Mucosa of gallbladder (tissue), 1 donor: ENCODE data around the gene MAP1A. TPM values are rescaled to one million over a fixed set of nuclear protein-coding genes. Genes with fewer than 3 reads are reported as not detected.

Experiments
- DNase-seq: peaks from one replicate; pipeline ENCODE4 v3.0.0-alpha.2; 2020; ENCODE audit warnings: low spot score
- total RNA-seq: library from RNA; stranded (reverse); gene quantifications from one replicate; pipeline ENCODE4 v1.2.1, GENCODE V29; 2021
- donor health status: DM: no; HTN: no; CAD: no.

The MAP1A gene
- total RNA-seq, 1 donor from 2014 or later: 22.5 TPM

DNA sequence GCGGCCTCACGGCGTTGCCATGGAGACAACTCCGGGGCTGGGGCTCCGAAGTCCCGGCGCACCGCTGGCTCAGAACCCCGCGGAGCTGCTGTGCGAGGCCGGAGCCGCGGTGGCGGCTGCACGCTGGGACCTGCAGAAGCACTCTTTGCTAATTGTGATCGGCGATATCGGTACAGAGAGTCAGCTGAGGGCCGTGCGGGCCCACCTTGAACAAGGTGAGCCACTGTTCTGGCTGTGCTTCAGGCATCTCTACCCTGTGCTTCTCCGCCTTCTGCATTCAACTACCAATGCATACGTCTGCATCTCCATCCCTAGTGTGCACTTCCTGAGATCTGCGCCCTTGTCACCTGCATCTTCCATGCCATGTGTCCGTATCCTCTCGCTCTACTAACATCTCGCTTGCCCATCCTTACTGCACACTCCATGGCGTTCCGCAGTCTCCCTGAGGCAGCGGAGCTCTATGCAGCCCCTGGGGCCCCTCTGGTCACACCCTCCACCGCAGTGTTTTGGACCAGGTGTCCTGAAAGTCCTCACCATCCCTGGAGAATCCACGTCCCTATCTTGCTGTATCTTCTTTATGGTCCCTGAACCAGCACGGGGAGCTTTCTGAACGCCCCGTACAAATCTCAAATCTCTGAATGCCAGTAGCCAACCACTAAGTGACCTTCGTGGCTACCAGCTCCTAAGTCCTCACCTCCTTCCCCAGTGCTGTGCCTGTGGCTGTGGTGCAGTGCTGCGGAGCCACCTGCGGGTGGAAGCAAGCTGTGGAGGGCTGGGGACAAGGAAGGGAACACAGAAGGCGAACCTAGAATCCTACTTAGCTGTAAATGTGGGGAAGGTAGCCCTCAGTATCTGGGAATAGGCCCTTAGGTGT is 6.2 kb upstream of the MAP1A start:
- no peak for DNase-seq

- DNase-seq: no peak
Measured at GRCh38 chr15:43513550-43513949, 3.9 kb upstream of the MAP1A start.

GRCh38 chr15:43514241-43515057 is 3.0 kb upstream of the MAP1A start:
- no peak for DNase-seq

DNA sequence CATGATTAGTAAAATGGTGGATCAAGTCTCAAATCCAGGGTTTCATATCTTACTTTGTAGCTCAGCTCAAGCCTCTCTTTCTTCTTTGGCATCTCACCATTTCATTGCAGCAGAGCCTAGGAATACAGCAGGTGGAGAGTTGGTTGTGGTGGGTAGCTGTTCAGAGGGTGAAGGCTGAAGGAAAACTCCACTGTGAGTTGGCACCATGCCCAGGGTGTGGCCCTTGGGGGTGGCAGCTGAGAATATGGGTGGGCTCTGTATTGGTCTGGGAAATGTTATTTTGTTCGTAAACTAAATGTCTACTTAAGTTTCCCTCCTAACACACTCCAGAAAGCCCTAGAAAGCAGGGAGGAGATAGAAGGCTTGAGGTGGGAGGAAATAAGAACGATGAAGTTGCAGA is 1.7 kb upstream of the MAP1A start:
- DNase-seq: no peak

DNA sequence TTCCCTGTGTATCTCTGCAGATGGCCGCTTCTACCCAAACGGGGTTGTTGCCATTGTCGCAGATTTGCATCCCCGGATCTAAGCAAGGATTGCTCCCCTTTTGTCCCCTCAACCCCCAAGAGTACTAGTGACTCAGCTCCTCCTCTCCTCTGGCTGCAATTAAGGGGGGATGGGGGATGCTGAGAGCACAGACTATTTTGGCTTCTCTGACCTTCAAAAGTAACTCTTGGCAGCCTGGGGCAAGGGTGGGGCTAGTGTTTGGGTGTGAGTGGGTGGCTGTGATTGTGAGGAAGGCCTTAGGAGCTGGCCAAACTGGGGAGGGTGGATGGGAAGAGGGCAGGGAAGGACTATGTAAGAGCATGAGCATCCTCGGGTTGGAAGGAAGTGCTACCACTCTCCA is 1.2 kb upstream of the MAP1A start:
- DNase-seq: no peak

GRCh38 chr15:43516801-43517353 is 531 bp upstream of the MAP1A start:
- DNase-seq: no peak

DNA sequence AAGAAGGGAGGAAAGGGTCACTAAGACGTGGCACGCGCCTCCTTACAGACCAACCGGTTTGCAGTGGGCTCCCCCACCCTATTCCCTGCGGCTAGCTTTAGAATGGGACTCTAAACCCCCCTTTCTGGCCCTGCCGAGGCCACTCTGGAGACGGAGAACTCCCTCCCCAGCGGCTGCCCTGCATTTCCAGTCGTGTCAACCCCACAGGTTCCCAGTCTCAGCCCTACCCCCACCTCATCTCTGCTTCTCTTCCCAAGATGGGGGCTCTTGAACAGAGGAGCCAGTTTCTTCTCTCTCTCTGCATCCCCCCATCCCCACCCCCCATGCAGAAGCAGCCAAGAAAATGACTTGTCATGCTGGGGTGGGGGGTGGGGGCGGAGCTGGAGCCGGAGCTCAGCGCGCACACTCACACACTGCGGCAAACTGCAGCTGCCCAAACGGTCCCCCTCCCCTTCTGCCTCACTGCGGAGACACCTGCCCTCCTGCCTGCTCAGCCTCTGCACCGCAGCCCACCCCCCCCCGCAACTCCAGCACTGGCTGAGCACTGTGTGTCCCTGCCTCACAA is 871 bp downstream of the MAP1A start:
- no peak for DNase-seq

- no peak for DNase-seq
Measured at GRCh38 chr15:43519196-43519595, 1.8 kb downstream of the MAP1A start.

GRCh38 chr15:43520138-43520537 is 2.7 kb downstream of the MAP1A start:
- DNase-seq: no peak

DNA sequence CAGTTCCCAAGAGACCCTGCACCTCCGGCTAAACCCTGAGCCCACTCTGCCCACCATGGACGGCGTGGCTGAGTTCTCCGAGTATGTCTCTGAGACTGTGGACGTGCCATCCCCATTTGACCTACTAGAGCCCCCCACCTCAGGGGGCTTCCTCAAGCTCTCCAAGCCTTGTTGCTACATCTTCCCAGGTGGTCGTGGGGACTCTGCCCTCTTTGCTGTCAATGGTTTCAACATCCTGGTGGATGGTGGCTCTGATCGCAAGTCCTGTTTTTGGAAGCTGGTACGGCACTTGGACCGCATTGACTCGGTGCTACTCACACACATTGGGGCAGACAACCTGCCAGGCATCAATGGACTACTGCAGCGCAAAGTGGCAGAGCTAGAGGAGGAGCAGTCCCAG is 4.0 kb downstream of the MAP1A start:
- no peak for DNase-seq

GRCh38 chr15:43522247-43522646 is 4.8 kb downstream of the MAP1A start:
- no peak for DNase-seq

- DNase-seq: no peak
Measured at GRCh38 chr15:43523646-43524045, 6.2 kb downstream of the MAP1A start.

DNA sequence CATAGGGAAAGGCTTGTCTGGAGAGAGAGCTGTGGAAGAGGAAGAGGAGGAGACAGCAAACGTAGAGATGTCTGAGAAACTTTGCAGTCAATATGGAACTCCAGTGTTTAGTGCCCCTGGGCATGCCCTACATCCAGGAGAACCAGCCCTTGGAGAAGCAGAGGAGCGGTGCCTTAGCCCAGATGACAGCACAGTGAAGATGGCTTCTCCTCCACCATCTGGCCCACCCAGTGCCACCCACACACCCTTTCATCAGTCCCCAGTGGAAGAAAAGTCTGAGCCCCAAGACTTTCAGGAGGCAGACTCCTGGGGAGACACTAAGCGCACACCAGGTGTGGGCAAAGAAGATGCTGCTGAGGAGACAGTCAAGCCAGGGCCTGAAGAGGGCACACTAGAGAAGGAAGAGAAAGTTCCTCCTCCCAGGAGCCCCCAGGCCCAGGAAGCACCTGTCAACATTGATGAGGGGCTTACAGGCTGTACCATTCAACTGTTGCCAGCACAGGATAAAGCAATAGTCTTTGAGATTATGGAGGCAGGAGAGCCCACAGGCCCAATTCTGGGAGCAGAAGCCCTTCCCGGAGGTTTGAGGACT is 6.9 kb downstream of the MAP1A start:
- no peak for DNase-seq

GRCh38 chr15:43525131-43525530 is 7.7 kb downstream of the MAP1A start:
- no peak for DNase-seq

DNA sequence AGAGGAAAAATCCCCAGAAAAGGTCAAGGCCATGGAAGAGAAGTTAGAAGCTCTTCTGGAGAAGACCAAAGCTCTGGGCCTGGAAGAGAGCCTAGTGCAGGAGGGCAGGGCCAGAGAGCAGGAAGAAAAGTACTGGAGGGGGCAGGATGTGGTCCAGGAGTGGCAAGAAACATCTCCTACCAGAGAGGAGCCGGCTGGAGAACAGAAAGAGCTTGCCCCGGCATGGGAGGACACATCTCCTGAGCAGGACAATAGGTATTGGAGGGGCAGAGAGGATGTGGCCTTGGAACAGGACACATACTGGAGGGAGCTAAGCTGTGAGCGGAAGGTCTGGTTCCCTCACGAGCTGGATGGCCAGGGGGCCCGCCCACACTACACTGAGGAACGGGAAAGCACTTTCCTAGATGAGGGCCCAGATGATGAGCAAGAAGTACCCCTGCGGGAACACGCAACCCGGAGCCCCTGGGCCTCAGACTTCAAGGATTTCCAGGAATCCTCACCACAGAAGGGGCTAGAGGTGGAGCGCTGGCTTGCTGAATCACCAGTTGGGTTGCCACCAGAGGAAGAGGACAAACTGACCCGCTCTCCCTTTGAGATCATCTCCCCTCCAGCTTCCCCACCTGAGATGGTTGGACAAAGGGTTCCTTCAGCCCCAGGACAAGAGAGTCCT is 9.0 kb downstream of the MAP1A start:
- no peak for DNase-seq

DNA sequence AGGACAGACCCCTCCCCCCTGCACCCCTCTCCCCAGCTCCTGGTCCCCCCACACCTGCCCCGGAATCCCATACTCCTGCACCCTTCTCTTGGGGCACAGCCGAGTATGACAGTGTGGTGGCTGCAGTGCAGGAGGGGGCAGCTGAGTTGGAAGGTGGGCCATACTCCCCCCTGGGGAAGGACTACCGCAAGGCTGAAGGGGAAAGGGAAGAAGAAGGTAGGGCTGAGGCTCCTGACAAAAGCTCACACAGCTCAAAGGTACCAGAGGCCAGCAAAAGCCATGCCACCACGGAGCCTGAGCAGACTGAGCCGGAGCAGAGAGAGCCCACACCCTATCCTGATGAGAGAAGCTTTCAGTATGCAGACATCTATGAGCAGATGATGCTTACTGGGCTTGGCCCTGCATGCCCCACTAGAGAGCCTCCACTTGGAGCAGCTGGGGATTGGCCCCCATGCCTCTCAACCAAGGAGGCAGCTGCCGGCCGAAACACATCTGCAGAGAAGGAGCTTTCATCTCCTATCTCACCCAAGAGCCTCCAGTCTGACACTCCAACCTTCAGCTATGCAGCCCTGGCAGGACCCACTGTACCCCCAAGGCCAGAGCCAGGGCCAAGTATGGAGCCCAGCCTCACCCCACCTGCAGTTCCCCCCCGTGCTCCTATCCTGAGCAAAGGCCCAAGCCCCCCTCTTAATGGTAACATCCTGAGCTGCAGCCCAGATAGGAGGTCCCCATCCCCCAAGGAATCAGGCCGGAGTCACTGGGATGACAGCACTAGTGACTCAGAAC is 9.8 kb downstream of the MAP1A start:
- no peak for DNase-seq

- no peak for DNase-seq
Measured at GRCh38 chr15:43527802-43528541, 10.6 kb downstream of the MAP1A start.

DNA sequence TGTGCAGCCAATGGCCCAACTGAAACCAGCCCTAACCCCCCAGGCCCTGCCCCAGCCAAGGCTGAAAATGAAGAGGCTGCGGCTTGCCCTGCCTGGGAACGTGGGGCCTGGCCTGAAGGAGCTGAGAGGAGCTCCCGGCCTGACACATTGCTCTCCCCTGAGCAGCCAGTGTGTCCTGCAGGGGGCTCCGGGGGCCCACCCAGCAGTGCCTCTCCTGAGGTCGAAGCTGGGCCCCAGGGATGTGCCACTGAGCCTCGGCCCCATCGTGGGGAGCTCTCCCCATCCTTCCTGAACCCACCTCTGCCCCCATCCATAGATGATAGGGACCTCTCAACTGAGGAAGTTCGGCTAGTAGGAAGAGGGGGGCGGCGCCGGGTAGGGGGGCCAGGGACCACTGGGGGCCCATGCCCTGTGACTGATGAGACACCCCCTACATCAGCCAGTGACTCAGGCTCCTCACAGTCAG is 11.2 kb downstream of the MAP1A start:
- DNase-seq: no peak

GRCh38 chr15:43529141-43529540 is 11.7 kb downstream of the MAP1A start:
- DNase-seq: no peak
